A673 (cell line): ENCODE data around the gene ZC3HAV1L.

Experiments
- EZH2 ChIP-seq: fragments of 200-600 bp; sonication (generic); IDR thresholded peaks from 2 replicates; pipeline ENCODE4 v1.6.1; 2017; ENCODE audit warnings: borderline replicate concordance, low read depth, mild to moderate bottlenecking, mixed read lengths, antibody characterized with exemption, low read length; ENCODE audit not compliant: poor library complexity, severe bottlenecking
- TF ChIP-seq, protein P1 (sequence below): fragments of 300-800, 200-600 bp; sonication (generic); conservative IDR thresholded peaks from 2 replicates; pipeline ENCODE4 v1.5.1; 2017; ENCODE audit warnings: low read depth, mild to moderate bottlenecking, antibody characterized with exemption, low read length, moderate library complexity, mixed read lengths

GRCh38 chr7:139016931-139017511 is 18.8 kb downstream of the ZC3HAV1L start:
- TF ChIP-seq, protein P1, sequence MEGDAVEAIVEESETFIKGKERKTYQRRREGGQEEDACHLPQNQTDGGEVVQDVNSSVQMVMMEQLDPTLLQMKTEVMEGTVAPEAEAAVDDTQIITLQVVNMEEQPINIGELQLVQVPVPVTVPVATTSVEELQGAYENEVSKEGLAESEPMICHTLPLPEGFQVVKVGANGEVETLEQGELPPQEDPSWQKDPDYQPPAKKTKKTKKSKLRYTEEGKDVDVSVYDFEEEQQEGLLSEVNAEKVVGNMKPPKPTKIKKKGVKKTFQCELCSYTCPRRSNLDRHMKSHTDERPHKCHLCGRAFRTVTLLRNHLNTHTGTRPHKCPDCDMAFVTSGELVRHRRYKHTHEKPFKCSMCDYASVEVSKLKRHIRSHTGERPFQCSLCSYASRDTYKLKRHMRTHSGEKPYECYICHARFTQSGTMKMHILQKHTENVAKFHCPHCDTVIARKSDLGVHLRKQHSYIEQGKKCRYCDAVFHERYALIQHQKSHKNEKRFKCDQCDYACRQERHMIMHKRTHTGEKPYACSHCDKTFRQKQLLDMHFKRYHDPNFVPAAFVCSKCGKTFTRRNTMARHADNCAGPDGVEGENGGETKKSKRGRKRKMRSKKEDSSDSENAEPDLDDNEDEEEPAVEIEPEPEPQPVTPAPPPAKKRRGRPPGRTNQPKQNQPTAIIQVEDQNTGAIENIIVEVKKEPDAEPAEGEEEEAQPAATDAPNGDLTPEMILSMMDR = peak; percentile 82
- no peak for TF ChIP-seq EZH2
